Caco-2 (cell line): ENCODE data around the gene P2RX7. TPM values are rescaled to one million over a fixed set of nuclear protein-coding genes. Genes with fewer than 3 reads are reported as not detected.
"Not testable (repeated sequence)": the region's sequence is repeated elsewhere in the genome, so short reads cannot be mapped to it uniquely, and the experiment has no call there.

Experiments used
- BruUV-seq: library from RNA; stranded (reverse); fragments of 400-500 nt; replicated peaks from 2 replicates; lab custom pipeline; 2021; lab: Mats Ljungman, UMichigan
- CTCF ChIA-PET: fragments of 300-600 bp; sonication (Branson Sonifier 250); formaldehyde crosslinking; loops from one replicate; lab custom pipeline; 2022; ENCODE audit warnings: antibody characterized with exemption; lab: Charles Lee
- POLR2A ChIA-PET: fragments of 300-600 bp; sonication (Branson Sonifier 250); formaldehyde crosslinking; loops from one replicate; lab custom pipeline; 2022; ENCODE audit warnings: antibody characterized with exemption; lab: Charles Lee
- DNase-seq, 2 experiments: peaks; one replicate each; pipeline versions ENCODE4 v3.0.0 to v3.0.0-alpha.2; 2020 to 2022
- H3K27me3 ChIP-seq: replicated peaks from 2 replicates; pipeline ENCODE4 v1.6.0; 2011; ENCODE audit warnings: low read length; ENCODE audit not compliant: control insufficient read depth, insufficient read depth
- H3K36me3 ChIP-seq: 2 replicates; pipeline ENCODE4 v1.5.1; 2011; ENCODE audit warnings: low read length; ENCODE audit not compliant: control insufficient read depth, insufficient read depth
- H3K4me1 ChIP-seq: fragments of 250-450 bp; sonication (Bioruptor Pico); 2 replicates; pipeline ENCODE4 v1.5.1; 2020; ENCODE audit warnings: mild to moderate bottlenecking
- H3K4me3 ChIP-seq: 2 replicates; pipeline ENCODE4 v1.5.1; 2011; ENCODE audit warnings: low read depth, mild to moderate bottlenecking, control low read depth, low read length
- H3K9me3 ChIP-seq: fragments of 250-450 bp; sonication (Bioruptor Pico); 2 replicates; pipeline ENCODE4 v1.5.1; 2020; ENCODE audit warnings: mild to moderate bottlenecking, moderate library complexity
- H3K27ac Mint-ChIP-seq: one replicate; pipeline ENCODE4 v1.8.0; 2022; ENCODE audit warnings: mixed read lengths; ENCODE audit not compliant: unreplicated experiment
- H3K27me3 Mint-ChIP-seq: one replicate; pipeline ENCODE4 v1.8.0; 2022; ENCODE audit warnings: mixed read lengths; ENCODE audit not compliant: insufficient read depth, unreplicated experiment
- H3K36me3 Mint-ChIP-seq: one replicate; pipeline ENCODE4 v1.8.0; 2022; ENCODE audit warnings: mild to moderate bottlenecking, mixed read lengths; ENCODE audit not compliant: insufficient read depth, unreplicated experiment
- H3K4me1 Mint-ChIP-seq: one replicate; pipeline ENCODE4 v1.8.0; 2022; ENCODE audit warnings: low read depth, mixed read lengths; ENCODE audit not compliant: unreplicated experiment
- H3K4me3 Mint-ChIP-seq: one replicate; pipeline ENCODE4 v1.8.0; 2022; ENCODE audit warnings: mild to moderate bottlenecking, moderate library complexity, mixed read lengths; ENCODE audit not compliant: unreplicated experiment
- H3K9me3 Mint-ChIP-seq: one replicate; pipeline ENCODE4 v1.8.0; 2022; ENCODE audit warnings: mixed read lengths; ENCODE audit not compliant: unreplicated experiment
- CTCF ChIP-seq, 2 experiments: fragments of 200-600 bp in 1 of 2; IDR thresholded peaks; 1 replicate in 1 of 2; 2 replicates in 1 of 2; pipeline versions ENCODE4 v1.5.1 to v1.8.0; 2011 to 2022; ENCODE audit warnings: antibody characterized with exemption in 1 of 2, control low read depth in 1 of 2, inconsistent platforms in 1 of 2, low read depth in 1 of 2, low read length in 1 of 2, mild to moderate bottlenecking in 1 of 2, moderate library complexity in 1 of 2; ENCODE audit not compliant: insufficient read depth in 1 of 2, severe bottlenecking in 1 of 2, unreplicated experiment in 1 of 2
- intact Hi-C: fragments of 100-400 bp; cut with micrococcal nuclease; formaldehyde crosslinking; loops from one replicate; pipeline ENCODE4 v1.10.0; 2022; ENCODE audit not compliant: unreplicated experiment
- total RNA-seq: library from RNA; stranded (reverse); gene quantifications from 2 replicates; pipeline ENCODE4 v1.2.3, GENCODE V29; 2022

P2RX7 gene
- total RNA-seq, 1 experiment from 2014 or later: not detected

- Mint-ChIP-seq H3K27me3 (no peaks in the 10 kb centered on the region), H3K4me3 (no peak overlapping the region), H3K9me3 (no peaks in the 10 kb centered on the region), H3K27ac (no peak overlapping the region), H3K36me3 (no peaks in the 10 kb centered on the region), H3K4me1 (no peaks in the 10 kb centered on the region)
- no TSS peak for BruUV-seq
- ChIA-PET POLR2A (no interaction called here), CTCF (no interaction called here)
- Histone ChIP-seq H3K4me3 (no peak overlapping the region), H3K27me3 (no peaks in the 10 kb centered on the region), H3K36me3 (no peaks in the 10 kb centered on the region), H3K4me1 (no peaks in the 10 kb centered on the region; the same call in 1 of the 2 replicates), H3K9me3 (no peaks in the 10 kb centered on the region)
- TF ChIP-seq CTCF (IDR thresholded peaks at IDR 0.05; ENCODE audit: insufficient read depth in 1 of 2, low read depth in 1 of 2, low read length in 1 of 2, severe bottlenecking in 1 of 2, unreplicated experiment in 1 of 2): no peak
- intact Hi-C loops: no loop called here
- no peak for DNase-seq
These were observed 70.8 kb downstream of the P2RX7 start for GRCh38 chr12:121203482-121203881.

GRCh38 chr12:121205491-121205890, 72.8 kb downstream of the P2RX7 start:
- no TSS peak for BruUV-seq

GRCh38 chr12:121208571-121208970, 75.9 kb downstream of the P2RX7 start:
- H3K9me3 Mint-ChIP-seq, H3K27me3 Mint-ChIP-seq, H3K27ac Mint-ChIP-seq, intact Hi-C loops, H3K36me3 ChIP-seq, H3K9me3 ChIP-seq, H3K4me1 ChIP-seq, DNase-seq, H3K4me3 ChIP-seq, CTCF ChIA-PET, POLR2A ChIA-PET, H3K4me1 Mint-ChIP-seq, BruUV-seq, H3K27me3 ChIP-seq: not testable (repeated sequence)
- Mint-ChIP-seq H3K36me3 (peaks cover 17% of the 10 kb centered on the region), H3K4me3 (peak overlapping the region; percentile 88)

More at GRCh38 chr12:121205491-121205890, 72.8 kb downstream of the P2RX7 start:
- H3K4me1 Mint-ChIP-seq: no peaks in the 10 kb centered on the region
- Histone ChIP-seq H3K9me3 (no peaks in the 10 kb centered on the region), H3K4me3 (no peak overlapping the region), H3K4me1 (peaks cover 5% of the 10 kb centered on the region; the same call in 1 of the 2 replicates), H3K27me3 (no peaks in the 10 kb centered on the region), H3K36me3 (no peaks in the 10 kb centered on the region)
- intact Hi-C loops: no loop called here
- no peaks in the 10 kb centered on the region for H3K9me3 Mint-ChIP-seq
- H3K4me3 Mint-ChIP-seq: no peak overlapping the region
- no peak for DNase-seq
- TF ChIP-seq CTCF (IDR thresholded peaks at IDR 0.05; ENCODE audit: insufficient read depth in 1 of 2, low read depth in 1 of 2, low read length in 1 of 2, severe bottlenecking in 1 of 2, unreplicated experiment in 1 of 2): no peak
- H3K36me3 Mint-ChIP-seq: peaks cover under 1% of the 10 kb centered on the region
- ChIA-PET POLR2A (no interaction called here), CTCF (no interaction called here)
- no peaks in the 10 kb centered on the region for H3K27me3 Mint-ChIP-seq
- H3K27ac Mint-ChIP-seq: no peak overlapping the region

- TSS peak; percentile 87 for BruUV-seq
- no peak for TF ChIP-seq CTCF (IDR thresholded peaks at IDR 0.05; ENCODE audit: insufficient read depth in 1 of 2, low read depth in 1 of 2, low read length in 1 of 2, severe bottlenecking in 1 of 2, unreplicated experiment in 1 of 2)
- Mint-ChIP-seq H3K4me3 (peak overlapping the region; percentile 88), H3K36me3 (peaks cover 20% of the 10 kb centered on the region), H3K9me3 (no peaks in the 10 kb centered on the region), H3K27ac (peak overlapping the region; percentile 83), H3K27me3 (no peaks in the 10 kb centered on the region), H3K4me1 (peaks cover 3% of the 10 kb centered on the region)
- H3K36me3 ChIP-seq: peaks cover 1% of the 10 kb centered on the region; the same call in 1 of the 2 replicates
- DNase-seq: no peak
- intact Hi-C loops: no loop called here
- no peaks in the 10 kb centered on the region for H3K9me3 ChIP-seq
- ChIA-PET POLR2A (no interaction called here), CTCF (no interaction called here)
- no peaks in the 10 kb centered on the region for H3K27me3 ChIP-seq
- peak overlapping the region; percentile 68 for H3K4me3 ChIP-seq
- peaks cover 10% of the 10 kb centered on the region for H3K4me1 ChIP-seq
These were observed 76.5 kb downstream of the P2RX7 start for GRCh38 chr12:121209221-121209620.
